ENCODE results near the gene HHIPL1. TPM values are rescaled to one million over a fixed set of nuclear protein-coding genes. Genes with fewer than 3 reads are reported as not detected.

The HHIPL1 gene
- total RNA-seq, 2 donors from 2014 or later = 3.0 to 3.4 TPM

GRCh38 chr14:99599393-99599792 is 45.5 kb upstream of the HHIPL1 start:
- H3K4me3 ChIP-seq (ENCODE audit: low read length) = peak overlapping the region; percentile 64
- H3K27ac Mint-ChIP-seq = peak overlapping the region; percentile 85
- WGBS, 2 experiments (ENCODE audit: insufficient coverage in 1 of 2, insufficient read length in 1 of 2) = 81 to 82% methylated on average over 5 to 6 of the region's 6 CpGs

DNA sequence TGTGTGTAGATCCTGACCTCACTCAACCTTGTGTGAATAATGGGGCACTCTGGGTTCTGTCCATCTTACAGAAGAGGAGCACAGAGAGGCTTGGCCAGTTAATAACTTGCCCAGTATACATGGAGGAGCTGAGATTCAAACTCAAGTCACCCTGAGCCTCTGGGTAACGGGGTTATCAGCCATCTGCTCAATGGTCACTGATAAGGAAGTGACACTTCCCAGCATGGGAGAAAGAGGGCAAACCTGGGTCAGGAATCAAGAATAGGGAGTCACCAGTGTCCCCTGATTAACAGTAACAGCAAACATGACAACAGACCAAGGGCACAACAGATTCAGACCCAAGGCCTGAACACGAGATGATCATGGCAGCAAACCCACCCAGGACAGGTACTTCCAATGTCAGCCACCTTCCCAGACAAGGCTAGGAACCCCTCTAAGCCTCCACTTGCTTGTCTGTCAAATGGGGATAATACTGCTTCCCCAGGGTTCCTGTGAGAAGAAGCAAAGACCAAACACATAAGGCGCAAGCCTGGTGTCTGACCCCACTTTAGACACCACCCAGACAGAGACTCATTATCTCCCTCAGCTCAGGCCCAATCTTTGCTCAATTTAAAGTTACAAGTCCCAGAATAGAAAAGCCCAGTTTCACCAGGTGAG is 44.6 kb upstream of the HHIPL1 start:
- H3K27ac Mint-ChIP-seq = no peak overlapping the region
- no peaks in the 10 kb centered on the region for H3K36me3 Mint-ChIP-seq (ENCODE audit: low read depth)
- no peaks in the 10 kb centered on the region for H3K9me3 ChIP-seq (ENCODE audit: control insufficient read depth, low read length)
- WGBS, 2 experiments (ENCODE audit: insufficient coverage in 1 of 2, insufficient read length in 1 of 2) = 60 to 88% methylated on average over 3 of the region's 3 CpGs
- H3K4me1 Mint-ChIP-seq = peaks cover 54% of the 10 kb centered on the region
- H3K4me3 Mint-ChIP-seq = no peak overlapping the region
- no peaks in the 10 kb centered on the region for H3K36me3 ChIP-seq (ENCODE audit: control insufficient read depth, insufficient read depth, low read length)
- TF ChIP-seq CTCF (conservative IDR thresholded peaks at IDR 0.05) = no peak
- no peaks in the 10 kb centered on the region for H3K9me3 Mint-ChIP-seq
- peaks cover 44% of the 10 kb centered on the region for H3K4me1 ChIP-seq (ENCODE audit: control insufficient read depth, insufficient read depth, low read length)
- H3K27me3 ChIP-seq (ENCODE audit: control insufficient read depth, insufficient read depth, low read length, poor library complexity, severe bottlenecking) = peaks cover 12% of the 10 kb centered on the region
- H3K4me3 ChIP-seq (ENCODE audit: low read length) = peak overlapping the region; percentile 92
- H3K9ac ChIP-seq (ENCODE audit: extremely low read depth, low read length, poor library complexity, severe bottlenecking) = no peak overlapping the region
- H3K27ac ChIP-seq (ENCODE audit: low read depth, low read length) = no peak overlapping the region
- DNase-seq = no peak
- peaks cover 16% of the 10 kb centered on the region for H3K27me3 Mint-ChIP-seq (ENCODE audit: insufficient read depth)

More at GRCh38 chr14:99599393-99599792, 45.5 kb upstream of the HHIPL1 start:
- Histone ChIP-seq H3K9me3 (ENCODE audit: control insufficient read depth, low read length) (no peaks in the 10 kb centered on the region), H3K27ac (ENCODE audit: low read depth, low read length) (no peak overlapping the region), H3K36me3 (ENCODE audit: control insufficient read depth, insufficient read depth, low read length) (no peaks in the 10 kb centered on the region), H3K9ac (ENCODE audit: extremely low read depth, low read length, poor library complexity, severe bottlenecking) (peak overlapping the region; percentile 1), H3K27me3 (ENCODE audit: control insufficient read depth, insufficient read depth, low read length, poor library complexity, severe bottlenecking) (peaks cover 12% of the 10 kb centered on the region), H3K4me1 (ENCODE audit: control insufficient read depth, insufficient read depth, low read length) (peaks cover 44% of the 10 kb centered on the region)
- peak overlapping the region; percentile 39 for H3K4me3 Mint-ChIP-seq
- TF ChIP-seq CTCF (conservative IDR thresholded peaks at IDR 0.05) = no peak
- H3K36me3 Mint-ChIP-seq (ENCODE audit: low read depth) = no peaks in the 10 kb centered on the region
- peaks cover 16% of the 10 kb centered on the region for H3K27me3 Mint-ChIP-seq (ENCODE audit: insufficient read depth)
- DNase-seq = no peak
- H3K9me3 Mint-ChIP-seq = no peaks in the 10 kb centered on the region
- H3K4me1 Mint-ChIP-seq = peaks cover 64% of the 10 kb centered on the region

DNA sequence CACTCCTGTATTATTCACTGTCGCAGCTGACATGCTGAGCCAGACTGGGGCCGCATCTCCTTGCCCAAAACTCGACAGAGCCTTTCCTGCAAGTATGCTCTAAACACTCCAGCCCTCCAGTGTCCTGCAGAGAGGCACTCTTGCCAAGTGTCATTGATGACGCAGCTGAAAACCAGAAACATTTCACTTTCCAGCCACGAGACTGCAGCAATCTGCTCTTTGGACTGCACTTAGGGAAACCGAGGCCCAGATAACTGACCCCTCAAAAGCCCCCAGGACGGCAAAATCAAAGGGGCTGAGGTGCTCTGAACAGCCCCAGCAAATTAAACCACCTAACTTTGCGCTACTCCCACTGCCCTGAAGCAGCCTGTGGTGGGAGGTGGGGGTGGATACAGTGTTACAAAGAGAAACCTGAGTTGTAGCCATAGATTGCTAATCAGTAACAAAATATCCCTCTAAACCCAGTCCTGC is 43.5 kb upstream of the HHIPL1 start:
- WGBS, 2 experiments (ENCODE audit: insufficient coverage in 1 of 2, insufficient read length in 1 of 2) = 63 to 68% methylated on average over 6 to 7 of the region's 8 CpGs
- no peaks in the 10 kb centered on the region for H3K36me3 Mint-ChIP-seq (ENCODE audit: low read depth)
- Histone ChIP-seq H3K9me3 (ENCODE audit: control insufficient read depth, low read length) (no peaks in the 10 kb centered on the region), H3K4me1 (ENCODE audit: control insufficient read depth, insufficient read depth, low read length) (peaks cover 46% of the 10 kb centered on the region), H3K36me3 (ENCODE audit: control insufficient read depth, insufficient read depth, low read length) (no peaks in the 10 kb centered on the region), H3K9ac (ENCODE audit: extremely low read depth, low read length, poor library complexity, severe bottlenecking) (no peak overlapping the region), H3K27ac (ENCODE audit: low read depth, low read length) (no peak overlapping the region), H3K4me3 (ENCODE audit: low read length) (peak overlapping the region; percentile 92), H3K27me3 (ENCODE audit: control insufficient read depth, insufficient read depth, low read length, poor library complexity, severe bottlenecking) (peaks cover 12% of the 10 kb centered on the region)
- H3K4me1 Mint-ChIP-seq = peaks cover 54% of the 10 kb centered on the region
- H3K9me3 Mint-ChIP-seq = no peaks in the 10 kb centered on the region
- TF ChIP-seq CTCF (conservative IDR thresholded peaks at IDR 0.05) = no peak
- peak overlapping the region; percentile 63 for H3K4me3 Mint-ChIP-seq
- no peak for DNase-seq
- peaks cover 17% of the 10 kb centered on the region for H3K27me3 Mint-ChIP-seq (ENCODE audit: insufficient read depth)
- no peak overlapping the region for H3K27ac Mint-ChIP-seq
